ENCODE results near the gene AIFM1.

AIFM1 gene

DNA sequence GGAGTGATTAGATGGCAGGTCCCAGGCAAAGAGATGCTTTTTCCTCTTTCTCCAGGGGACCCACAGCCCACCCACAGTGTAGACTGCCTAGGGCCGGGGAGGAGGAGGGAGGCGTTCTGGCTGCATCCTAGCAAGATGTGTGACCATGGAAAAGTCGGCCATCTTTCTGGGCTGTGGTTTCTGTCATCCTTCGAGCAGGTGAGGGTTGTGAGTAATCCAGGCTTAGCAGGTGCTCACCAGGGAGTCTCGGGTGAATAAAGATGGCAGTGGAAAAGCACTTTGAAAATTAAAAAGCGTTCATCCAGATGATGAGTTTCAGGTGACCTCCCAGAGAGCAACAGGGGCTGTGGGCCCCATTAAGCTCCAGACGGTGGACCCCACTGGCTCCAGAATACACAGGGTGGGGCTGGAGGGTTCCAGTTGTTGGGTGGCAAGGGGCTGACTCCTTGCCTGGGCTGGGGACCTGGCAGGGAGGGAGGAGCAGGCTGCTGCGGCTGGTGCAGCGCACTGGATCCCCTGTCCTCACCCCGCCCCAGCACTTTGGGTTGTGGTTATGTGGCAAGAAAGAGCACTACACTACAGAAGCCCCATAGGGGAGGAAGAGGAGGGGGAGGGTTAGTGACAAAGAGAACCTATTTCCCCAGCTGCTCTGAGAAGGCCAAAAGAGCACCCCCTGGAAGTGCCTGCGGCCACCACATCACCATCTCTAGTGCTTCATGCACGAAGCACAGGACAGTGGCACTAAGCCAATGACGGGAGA, 79.0 kb downstream of the AIFM1 start:
- no peak for DNase-seq

DNA sequence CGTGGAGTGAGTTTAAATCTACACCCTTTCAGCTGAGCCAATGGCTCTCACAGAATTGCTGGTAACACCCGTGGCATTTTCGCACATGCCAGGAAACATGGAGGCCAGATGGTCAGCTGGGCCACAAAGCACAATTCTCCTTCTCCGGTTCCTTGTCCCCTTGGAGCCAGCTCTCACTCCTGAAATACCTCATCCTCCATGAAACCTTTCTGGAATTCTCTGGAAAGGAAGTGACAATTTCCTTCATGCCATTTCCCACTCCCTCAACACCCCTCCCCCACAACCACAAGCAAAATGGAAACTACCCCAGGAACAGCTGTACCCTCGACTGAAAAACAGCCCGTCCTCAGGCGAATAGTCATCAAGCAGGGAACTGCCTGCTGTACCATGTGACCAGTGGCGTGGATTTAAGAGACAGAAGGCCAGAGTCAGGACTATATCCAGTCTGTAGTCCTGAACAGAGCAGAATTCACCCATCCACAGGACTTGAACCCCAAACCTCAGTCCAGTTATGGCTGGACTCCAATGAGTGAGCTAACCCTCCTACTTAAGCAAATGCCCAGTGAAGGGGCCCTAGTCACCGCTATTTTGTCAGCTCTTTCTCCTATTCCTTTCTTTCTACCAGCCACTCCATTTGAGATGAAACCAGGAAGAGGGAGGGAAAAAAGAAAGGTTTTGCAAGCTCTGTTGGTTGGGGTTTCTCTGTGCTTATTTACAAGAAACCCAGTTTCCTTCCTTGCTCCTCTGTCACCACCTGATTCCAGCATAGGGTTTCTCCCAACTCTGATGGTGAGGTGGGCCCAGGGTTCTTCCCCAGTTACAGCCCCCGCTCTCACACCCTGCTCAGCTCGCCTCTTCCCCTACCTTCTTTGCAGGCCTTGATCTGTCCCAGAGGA, 79.8 kb downstream of the AIFM1 start:
- DNase-seq = no peak

DNA sequence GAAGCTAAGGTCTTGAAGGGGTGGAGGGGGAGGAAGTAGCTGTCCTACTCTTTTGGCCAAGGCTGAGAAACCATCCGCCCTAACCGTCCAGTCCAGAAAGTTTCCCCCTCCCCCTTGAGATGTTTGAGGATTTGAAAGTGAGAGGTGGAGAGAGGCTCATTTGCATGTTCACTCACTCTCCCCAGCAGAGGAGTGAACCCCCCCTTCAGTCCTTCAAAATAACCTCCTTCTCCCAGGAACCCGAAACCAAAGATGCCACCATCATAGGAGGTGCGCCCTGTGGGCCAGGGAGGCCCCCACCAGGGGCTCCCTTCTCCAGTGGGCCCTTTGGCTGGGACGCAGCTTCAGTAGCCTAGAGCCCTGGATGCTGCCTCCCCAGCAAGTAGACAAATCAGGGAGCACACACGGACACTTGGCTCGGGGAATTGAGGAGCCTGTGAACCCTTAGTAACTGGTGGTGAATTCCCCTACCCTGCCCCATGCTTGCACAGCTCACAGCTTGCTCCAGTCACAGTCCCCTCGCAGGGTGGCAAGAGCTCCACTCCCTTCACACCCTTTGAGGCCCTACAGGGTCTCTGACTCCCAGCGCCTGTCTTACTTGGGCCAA, 80.9 kb downstream of the AIFM1 start:
- no peak for DNase-seq

DNA sequence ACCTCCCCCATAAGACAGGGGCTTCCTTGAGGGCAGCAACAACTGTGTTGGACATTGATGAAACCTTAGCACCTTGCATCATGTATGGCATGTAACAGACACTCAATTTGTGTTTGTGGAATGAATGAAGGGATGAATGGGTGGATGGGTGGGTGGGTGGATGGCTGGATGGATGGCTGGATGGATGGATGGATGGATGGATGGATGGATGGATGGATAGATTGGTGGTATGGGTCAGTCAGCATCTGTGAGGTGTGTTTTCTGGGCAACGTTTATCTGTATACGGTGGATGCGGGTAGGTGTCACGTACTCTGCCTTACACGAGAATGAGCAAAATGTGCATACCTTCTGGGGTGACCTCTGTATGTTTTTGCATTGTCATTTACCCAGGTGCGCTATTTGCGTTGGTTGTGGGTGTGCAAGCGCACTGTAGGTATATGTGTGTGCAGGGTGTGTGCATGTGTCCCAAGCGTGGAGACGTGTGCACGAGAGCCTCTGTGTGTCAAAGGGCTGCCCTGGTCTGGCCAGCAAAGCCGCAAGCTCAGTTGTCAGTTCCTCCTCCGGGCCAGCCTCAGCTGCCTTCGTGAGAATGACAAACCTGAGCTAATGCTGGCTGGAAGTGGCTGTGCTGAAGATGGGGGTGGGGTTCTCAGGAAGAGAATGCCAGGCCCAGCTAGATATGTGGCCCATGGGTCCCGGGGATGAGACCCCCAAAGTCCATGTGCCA, 81.8 kb downstream of the AIFM1 start:
- DNase-seq = no peak

DNA sequence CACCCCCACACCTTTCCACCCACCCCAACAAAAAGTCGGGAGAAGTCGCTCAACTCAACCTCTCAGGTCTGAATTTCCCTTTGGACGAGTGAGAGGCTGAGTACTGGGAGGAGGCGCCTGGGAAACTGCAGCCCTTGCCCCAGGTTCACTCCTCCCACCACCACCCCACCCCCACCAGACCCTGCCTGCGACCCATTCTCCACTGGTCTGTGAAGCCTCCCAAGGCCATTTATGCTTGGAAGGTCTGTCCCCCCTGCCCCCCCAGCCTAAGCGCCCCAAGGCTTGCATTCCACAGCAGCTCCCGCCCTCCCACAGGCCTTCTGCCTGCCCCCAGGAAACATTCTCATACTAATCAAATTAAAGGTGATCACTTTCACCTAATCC, 82.5 kb downstream of the AIFM1 start:
- no peak for DNase-seq

DNA sequence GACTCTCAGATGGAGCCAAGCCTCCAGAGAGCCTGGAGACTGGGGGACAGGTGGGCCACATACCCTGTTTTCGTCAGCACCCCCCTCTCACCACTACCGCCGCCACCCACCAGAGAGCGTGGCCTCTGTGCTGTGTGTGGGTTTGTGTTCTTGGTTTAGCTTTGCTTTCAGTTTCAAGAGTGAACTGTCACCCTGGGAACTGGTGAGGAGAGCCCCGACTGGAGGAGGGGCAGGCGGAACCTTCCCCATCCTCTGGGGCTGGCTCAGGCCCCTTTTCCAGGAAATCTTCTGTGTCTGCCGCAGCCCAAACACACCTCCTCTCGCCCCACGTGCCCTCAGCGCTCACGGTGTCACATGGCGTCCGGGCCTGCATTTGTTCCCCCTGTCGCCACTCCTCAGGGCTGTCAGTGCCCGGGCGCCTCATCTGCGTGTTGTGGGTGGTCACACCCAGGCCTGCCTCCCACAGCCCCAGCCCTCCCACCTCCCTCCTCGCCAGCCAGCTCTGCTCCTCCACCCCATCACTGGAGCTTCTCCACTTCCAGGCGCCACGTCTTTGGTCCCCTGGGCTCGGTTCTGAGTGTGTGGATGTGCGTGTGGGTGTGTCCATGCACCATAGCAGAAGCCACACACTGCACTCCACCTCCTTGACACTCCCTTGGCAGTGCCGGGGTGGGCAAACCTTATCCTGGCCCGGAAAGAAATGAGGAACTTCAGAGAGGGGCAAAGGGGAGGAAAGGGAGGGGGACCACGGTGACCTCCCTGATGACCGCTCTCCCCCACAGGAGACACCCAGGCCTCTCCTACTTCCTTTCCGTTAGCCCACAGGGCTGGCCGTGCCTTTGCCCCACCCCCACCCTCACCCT, 83.2 kb downstream of the AIFM1 start:
- no peak for DNase-seq

DNA sequence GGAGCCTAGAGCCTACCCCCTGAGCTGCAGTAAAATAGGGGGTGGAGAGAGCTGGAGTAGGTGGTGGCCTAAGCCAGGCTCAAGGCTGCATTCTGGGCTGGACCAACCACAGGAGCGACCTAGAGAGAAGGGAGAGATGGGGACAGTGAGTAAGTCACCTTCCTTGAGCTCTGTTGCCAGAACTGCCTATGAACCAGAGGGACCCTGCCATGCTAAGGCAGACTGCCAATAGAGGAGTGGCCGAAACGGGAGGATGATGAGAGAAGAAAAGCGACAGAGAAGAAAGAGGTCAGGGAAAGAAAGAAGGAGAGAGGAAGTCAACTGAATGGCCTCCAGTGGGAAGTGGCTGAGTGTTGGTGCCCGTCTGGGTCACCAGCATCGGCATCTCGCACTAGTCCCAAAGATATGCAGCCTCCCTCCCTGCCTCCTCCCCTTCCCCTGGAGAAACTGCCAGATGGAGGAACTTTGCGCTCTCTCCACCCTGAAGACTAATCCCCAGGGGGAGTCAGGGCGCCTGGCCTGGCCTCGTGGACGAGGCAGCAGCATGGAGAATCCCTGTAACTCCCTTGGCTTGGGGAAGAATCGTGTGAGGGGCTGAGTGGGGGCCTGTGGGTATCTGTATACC, 84.1 kb downstream of the AIFM1 start:
- no peak for DNase-seq

DNA sequence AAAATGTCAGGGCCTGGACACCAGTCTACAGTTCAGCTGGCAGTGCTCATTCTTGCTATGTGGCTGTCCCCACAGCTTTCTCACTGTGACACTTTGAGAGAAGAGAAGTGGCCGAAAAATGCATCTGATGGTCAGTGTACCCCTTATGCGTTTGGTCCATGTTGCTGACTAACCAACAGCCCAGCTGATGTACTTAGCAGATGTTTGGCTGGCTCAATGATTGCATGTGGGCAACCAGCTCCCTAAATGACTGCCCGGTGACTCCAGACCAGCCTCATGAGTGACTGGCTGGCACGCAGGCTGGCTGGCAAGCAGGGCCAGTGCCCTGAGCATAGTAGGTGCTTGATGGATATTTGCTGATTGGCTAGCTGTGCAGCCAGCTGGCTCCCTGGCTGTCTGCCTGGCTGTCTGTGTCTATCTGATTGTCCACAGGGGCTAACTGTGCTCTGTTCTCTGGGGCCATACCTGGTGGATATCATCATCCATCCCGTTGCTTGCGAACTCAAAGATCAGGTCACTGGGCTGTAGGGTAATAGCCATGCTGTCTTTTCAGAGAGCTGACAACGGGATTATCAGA, 84.8 kb downstream of the AIFM1 start:
- no peak for DNase-seq

DNA sequence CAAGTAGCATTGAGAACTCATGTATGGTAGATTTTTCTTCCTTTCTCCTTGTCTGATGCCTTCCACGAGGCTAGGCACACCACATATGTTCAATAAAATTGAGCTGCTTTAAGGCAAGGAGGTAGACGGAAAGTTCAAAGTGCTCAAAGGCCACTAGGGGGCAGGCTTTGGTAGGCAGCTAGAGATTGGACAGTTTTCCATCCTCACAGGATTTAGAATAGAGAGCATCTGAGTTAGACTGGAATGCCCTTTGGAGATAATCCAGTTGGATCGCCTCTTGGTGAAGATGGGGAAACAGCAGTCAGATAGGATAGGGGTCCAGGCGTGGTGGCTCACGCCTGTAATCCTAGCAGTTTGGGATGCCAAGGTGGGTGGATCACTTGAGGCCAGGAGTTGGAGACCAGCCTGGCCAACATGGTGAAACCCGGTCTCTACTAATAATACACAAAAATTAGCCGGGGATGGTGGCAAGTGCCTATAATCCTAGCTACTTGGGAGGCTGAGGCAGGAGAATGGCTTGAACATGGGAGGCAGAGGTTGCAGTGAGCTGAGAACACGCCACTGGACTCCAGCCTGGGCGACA, 85.7 kb downstream of the AIFM1 start:
- peak; percentile 79 for DNase-seq
